OCI-LY3 (cell line): Measurements from ENCODE around the gene AKAP11.

ENCODE experiments used
- H2AFZ ChIP-seq: fragments of 200-600, 300-600 bp; shearing (Covaris generic); 2 replicates; pipeline ENCODE4 v1.6.0; 2014; ENCODE audit warnings: antibody characterized with exemption, low read depth, low read length
- H3K27ac ChIP-seq: fragments of 200-600, 300-600 bp; sonication (generic); 2 replicates; pipeline ENCODE4 v1.5.1; 2014; ENCODE audit warnings: mild to moderate bottlenecking, low read length, moderate library complexity, mixed read lengths
- H3K27me3 ChIP-seq: fragments of 200-600, 300-600 bp; sonication (generic); 2 replicates; pipeline ENCODE4 v1.6.1; 2014; ENCODE audit warnings: low read depth, low read length, mixed read lengths
- H3K36me3 ChIP-seq: fragments of 200-600, 300-600 bp; sonication (generic); replicated peaks from 2 replicates; pipeline ENCODE3; 2014; ENCODE audit warnings: low read depth, low read length, mixed read lengths
- H3K4me1 ChIP-seq: fragments of 300-600, 200-600 bp; sonication (generic); 2 replicates; pipeline ENCODE4 v1.6.1; 2014; ENCODE audit warnings: low read length, mixed read lengths
- H3K4me2 ChIP-seq: fragments of 200-600, 300-600 bp; sonication (generic); 2 replicates; pipeline ENCODE4 v1.6.1; 2014; ENCODE audit warnings: low read length, mixed read lengths
- H3K4me3 ChIP-seq: fragments of 300-600, 200-600 bp; sonication (generic); 2 replicates; pipeline ENCODE4 v1.5.1; 2014; ENCODE audit warnings: antibody characterized with exemption, mild to moderate bottlenecking, low read length, moderate library complexity
- H3K79me2 ChIP-seq: fragments of 300-600, 200-600 bp; shearing (Covaris generic); 2 replicates; pipeline ENCODE4 v1.6.1; 2014; ENCODE audit warnings: mild to moderate bottlenecking, low read length, mixed read lengths
- H3K9ac ChIP-seq: fragments of 300-600, 200-600 bp; shearing (Covaris generic); 2 replicates; pipeline ENCODE4 v1.6.0; 2014; ENCODE audit warnings: mild to moderate bottlenecking, low read length, moderate library complexity
- H3K9me3 ChIP-seq: fragments of 200-600, 300-600 bp; shearing (Covaris generic); 2 replicates; pipeline ENCODE4 v1.6.1; 2014; ENCODE audit warnings: low read length, mixed read lengths; ENCODE audit not compliant: insufficient read depth
- H4K20me1 ChIP-seq: fragments of 200-600, 300-600 bp; sonication (generic); 2 replicates; pipeline ENCODE4 v1.6.1; 2016; ENCODE audit warnings: low read length, mixed read lengths; ENCODE audit not compliant: insufficient read depth
- CTCF ChIP-seq: fragments of 200-600, 300-600 bp; sonication (generic); IDR thresholded peaks from 2 replicates; pipeline ENCODE4 v1.5.1; 2014; ENCODE audit warnings: antibody characterized with exemption, low read length, low read depth
- EZH2phosphoT487 ChIP-seq: fragments of 200-600 bp; shearing (Covaris generic); IDR thresholded peaks from 2 replicates; pipeline ENCODE4 v1.6.1; 2018; ENCODE audit warnings: antibody characterized with exemption, mixed run types, low read depth

Gene AKAP11

GRCh38 chr13:42328672-42329071 is 56.7 kb downstream of the AKAP11 start:
- Histone ChIP-seq H3K9ac (no peak overlapping the region), H3K4me1 (peaks cover 5% of the 10 kb centered on the region; the same call in 1 of the 2 replicates), H3K9me3 (no peaks in the 10 kb centered on the region), H3K4me2 (no peak overlapping the region), H2AFZ (no peak overlapping the region), H4K20me1 (no peaks in the 10 kb centered on the region), H3K79me2 (no peaks in the 10 kb centered on the region), H3K27me3 (no peaks in the 10 kb centered on the region), H3K4me3 (no peak overlapping the region), H3K36me3 (peaks cover 3% of the 10 kb centered on the region), H3K27ac (no peak overlapping the region)
- TF ChIP-seq CTCF (no peak), EZH2phosphoT487 (no peak)

GRCh38 chr13:42329239-42329638 is 57.3 kb downstream of the AKAP11 start:
- no peak for TF ChIP-seq EZH2phosphoT487
- TF ChIP-seq CTCF: no peak
- H3K36me3 ChIP-seq: no peaks in the 10 kb centered on the region
- no peak overlapping the region for H3K27ac ChIP-seq
- H3K4me1 ChIP-seq: peaks cover 6% of the 10 kb centered on the region
- H3K79me2 ChIP-seq: no peaks in the 10 kb centered on the region
- H3K4me2 ChIP-seq: no peak overlapping the region
- no peaks in the 10 kb centered on the region for H3K27me3 ChIP-seq
- H2AFZ ChIP-seq: no peak overlapping the region
- H3K9ac ChIP-seq: no peak overlapping the region
- H4K20me1 ChIP-seq: no peaks in the 10 kb centered on the region
- H3K4me3 ChIP-seq: no peak overlapping the region
- H3K9me3 ChIP-seq: no peaks in the 10 kb centered on the region

- Histone ChIP-seq H3K79me2 (no peaks in the 10 kb centered on the region), H3K36me3 (no peaks in the 10 kb centered on the region), H3K4me2 (no peak overlapping the region), H3K9ac (no peak overlapping the region), H3K27ac (no peak overlapping the region), H3K4me3 (no peak overlapping the region), H3K4me1 (peaks cover 11% of the 10 kb centered on the region), H2AFZ (no peak overlapping the region), H4K20me1 (no peaks in the 10 kb centered on the region), H3K27me3 (no peaks in the 10 kb centered on the region), H3K9me3 (no peaks in the 10 kb centered on the region)
- TF ChIP-seq EZH2phosphoT487: no peak
- TF ChIP-seq CTCF: no peak
Observed at GRCh38 chr13:42331009-42331408, 59.1 kb downstream of the AKAP11 start.

- Histone ChIP-seq H3K4me3 (peak overlapping the region; percentile 63), H4K20me1 (no peaks in the 10 kb centered on the region), H3K4me2 (peak overlapping the region; percentile 65), H3K27ac (no peak overlapping the region), H3K9me3 (no peaks in the 10 kb centered on the region), H3K79me2 (no peaks in the 10 kb centered on the region), H2AFZ (peak overlapping the region; percentile 78), H3K4me1 (peaks cover 10% of the 10 kb centered on the region), H3K36me3 (no peaks in the 10 kb centered on the region), H3K9ac (peak overlapping the region; percentile 40), H3K27me3 (no peaks in the 10 kb centered on the region)
- no peak for TF ChIP-seq EZH2phosphoT487
- TF ChIP-seq CTCF: peak; percentile 97
Observed at GRCh38 chr13:42333613-42334328, 61.8 kb downstream of the AKAP11 start.
